ENCODE results near the gene CSNK1D.

The CSNK1D gene

DNA sequence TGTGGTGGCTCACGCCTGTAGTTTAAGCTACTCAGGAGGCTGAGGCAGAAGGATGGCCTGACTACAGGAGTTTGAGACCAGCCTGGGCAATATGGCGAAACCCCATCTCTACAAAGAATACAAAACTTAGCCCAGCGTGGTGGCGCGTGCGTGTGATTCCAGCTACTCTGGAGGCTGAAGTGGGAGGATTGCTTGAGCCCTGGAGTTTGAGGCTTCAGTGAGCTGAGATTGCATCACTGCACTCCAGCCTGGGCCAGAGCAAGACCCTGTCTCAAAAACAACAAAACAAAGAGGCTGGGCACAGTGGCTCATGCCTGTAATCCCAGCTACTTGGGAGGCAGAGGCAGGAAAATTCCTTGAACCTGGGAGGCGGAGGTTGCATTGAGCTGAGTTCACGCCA lies 7.0 kb upstream of the CSNK1D start:
- H3K4me3 ChIP-seq (ENCODE audit: low read length) = no peak overlapping the region
- no peak for DNase-seq (ENCODE audit: low read depth)
- TF ChIP-seq, protein P1, sequence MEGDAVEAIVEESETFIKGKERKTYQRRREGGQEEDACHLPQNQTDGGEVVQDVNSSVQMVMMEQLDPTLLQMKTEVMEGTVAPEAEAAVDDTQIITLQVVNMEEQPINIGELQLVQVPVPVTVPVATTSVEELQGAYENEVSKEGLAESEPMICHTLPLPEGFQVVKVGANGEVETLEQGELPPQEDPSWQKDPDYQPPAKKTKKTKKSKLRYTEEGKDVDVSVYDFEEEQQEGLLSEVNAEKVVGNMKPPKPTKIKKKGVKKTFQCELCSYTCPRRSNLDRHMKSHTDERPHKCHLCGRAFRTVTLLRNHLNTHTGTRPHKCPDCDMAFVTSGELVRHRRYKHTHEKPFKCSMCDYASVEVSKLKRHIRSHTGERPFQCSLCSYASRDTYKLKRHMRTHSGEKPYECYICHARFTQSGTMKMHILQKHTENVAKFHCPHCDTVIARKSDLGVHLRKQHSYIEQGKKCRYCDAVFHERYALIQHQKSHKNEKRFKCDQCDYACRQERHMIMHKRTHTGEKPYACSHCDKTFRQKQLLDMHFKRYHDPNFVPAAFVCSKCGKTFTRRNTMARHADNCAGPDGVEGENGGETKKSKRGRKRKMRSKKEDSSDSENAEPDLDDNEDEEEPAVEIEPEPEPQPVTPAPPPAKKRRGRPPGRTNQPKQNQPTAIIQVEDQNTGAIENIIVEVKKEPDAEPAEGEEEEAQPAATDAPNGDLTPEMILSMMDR (conservative IDR thresholded peaks at IDR 0.05; ENCODE audit: low read length) = no peak

DNA sequence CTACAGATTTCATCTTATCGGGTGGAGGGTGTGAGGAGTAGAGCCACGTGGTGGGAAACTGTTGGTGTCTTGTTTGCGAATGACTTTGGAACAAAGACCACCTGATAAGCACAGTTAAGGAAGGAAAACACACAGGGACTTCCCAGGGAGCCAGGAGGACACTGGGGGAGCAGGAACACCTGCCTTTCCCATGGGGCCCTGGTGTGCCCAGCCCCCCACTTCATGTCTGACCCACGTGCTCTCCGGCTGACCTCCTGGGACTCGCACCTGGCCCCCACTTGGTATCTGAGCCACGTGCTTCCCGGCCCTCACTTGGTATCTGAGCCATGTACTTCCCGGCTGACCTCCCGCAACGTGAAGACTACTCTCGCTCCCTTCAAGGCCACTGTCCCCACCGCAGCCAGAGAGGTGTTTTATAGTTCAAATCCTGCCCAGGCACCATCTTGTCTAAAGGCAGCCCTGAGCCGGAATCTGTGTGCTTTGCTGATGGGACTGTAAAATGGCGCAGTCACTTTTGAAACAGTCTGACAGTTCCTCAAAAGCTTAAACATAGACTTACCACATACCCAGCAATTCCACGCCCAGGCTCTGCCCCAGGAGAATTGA lies 5.4 kb upstream of the CSNK1D start:
- TF ChIP-seq, protein P1 (conservative IDR thresholded peaks at IDR 0.05; ENCODE audit: low read length) = no peak
- DNase-seq (ENCODE audit: low read depth) = no peak
- H3K4me3 ChIP-seq (ENCODE audit: low read length) = no peak overlapping the region

DNA sequence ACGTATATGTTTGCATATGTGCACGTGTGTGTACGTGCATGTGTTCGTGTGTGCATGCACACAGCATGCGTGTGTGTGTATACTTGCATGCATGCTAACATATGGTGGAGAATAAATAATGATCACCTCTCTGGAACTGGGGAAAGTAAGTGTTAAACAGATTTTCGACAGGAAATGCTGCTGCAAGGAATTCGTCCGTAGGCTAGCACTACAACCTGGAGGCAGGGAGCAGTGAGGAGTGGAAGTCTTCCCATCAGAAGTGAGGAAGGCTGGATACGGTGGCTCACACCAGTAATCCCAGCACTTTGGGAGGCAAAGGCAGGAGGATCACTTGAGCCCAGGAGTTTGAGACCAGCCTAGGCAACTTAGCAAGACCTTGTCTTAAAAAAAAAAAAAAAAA lies 4.8 kb upstream of the CSNK1D start:
- no peak overlapping the region for H3K4me3 ChIP-seq (ENCODE audit: low read length)
- no peak for DNase-seq (ENCODE audit: low read depth)
- TF ChIP-seq, protein P1 (conservative IDR thresholded peaks at IDR 0.05; ENCODE audit: low read length) = no peak

DNA sequence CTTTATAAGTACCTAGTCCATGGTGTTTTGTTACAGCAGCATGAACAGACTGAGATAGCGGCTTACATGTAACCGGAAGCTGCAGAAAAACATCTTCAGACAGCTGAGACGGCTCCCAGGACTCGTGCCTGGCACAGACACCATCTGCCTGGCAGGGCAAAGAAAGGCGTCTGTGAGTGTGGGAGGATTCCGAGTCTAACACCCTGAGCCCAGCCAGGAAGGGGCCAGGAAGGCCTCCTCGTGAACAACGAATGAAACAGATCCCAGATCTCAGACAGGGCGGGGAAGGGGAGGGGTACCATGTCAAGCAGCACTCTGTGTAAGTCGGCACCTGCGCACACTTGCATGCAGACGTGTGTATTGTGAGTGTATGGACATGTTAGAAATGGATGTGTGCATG lies 4.4 kb upstream of the CSNK1D start:
- TF ChIP-seq, protein P1 (conservative IDR thresholded peaks at IDR 0.05; ENCODE audit: low read length) = no peak
- H3K4me3 ChIP-seq (ENCODE audit: low read length) = no peak overlapping the region
- no peak for DNase-seq (ENCODE audit: low read depth)

DNA sequence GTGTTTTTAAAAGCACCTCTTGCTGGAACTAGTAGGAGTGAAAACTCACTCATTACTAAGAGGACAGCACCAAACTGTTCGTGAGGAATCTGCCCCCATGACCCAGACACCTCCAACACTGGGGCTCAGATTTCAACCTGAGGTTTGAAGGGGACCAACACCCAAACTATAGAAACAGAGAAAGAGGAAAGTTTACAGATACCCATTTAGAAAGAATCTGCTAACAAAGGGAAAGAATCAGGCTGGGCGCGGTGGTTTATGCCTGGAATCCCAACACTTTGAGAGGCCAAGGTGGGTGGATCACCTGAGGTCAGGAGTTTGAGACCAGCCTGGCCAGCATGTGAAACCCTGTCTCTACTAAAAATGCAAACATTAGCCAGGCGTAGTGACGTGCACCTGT lies 3.4 kb upstream of the CSNK1D start:
- no peak overlapping the region for H3K4me3 ChIP-seq (ENCODE audit: low read length)
- TF ChIP-seq, protein P1 (conservative IDR thresholded peaks at IDR 0.05; ENCODE audit: low read length) = no peak
- DNase-seq (ENCODE audit: low read depth) = no peak

DNA sequence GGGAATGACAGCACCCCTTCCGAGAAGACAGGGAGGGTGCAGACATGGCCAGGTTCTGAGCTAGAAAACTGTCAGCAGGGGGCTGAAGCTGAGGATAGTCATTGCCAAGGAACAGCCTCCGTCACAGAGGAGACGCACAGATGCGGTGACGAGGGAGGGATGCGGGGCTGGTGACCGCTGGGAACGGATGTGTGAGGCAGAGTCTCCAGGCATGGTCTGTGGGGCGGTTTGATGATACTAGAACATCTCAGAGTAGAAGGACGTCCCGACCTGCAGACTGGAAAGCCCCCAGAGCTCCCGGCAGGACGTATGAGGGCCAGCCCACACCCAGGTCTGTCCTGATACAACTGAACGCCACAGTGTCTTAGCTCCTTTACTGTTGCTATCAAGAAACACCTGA lies 1.8 kb upstream of the CSNK1D start:
- no peak for DNase-seq (ENCODE audit: low read depth)
- TF ChIP-seq, protein P1 (conservative IDR thresholded peaks at IDR 0.05; ENCODE audit: low read length) = no peak
- H3K4me3 ChIP-seq (ENCODE audit: low read length) = no peak overlapping the region

DNA sequence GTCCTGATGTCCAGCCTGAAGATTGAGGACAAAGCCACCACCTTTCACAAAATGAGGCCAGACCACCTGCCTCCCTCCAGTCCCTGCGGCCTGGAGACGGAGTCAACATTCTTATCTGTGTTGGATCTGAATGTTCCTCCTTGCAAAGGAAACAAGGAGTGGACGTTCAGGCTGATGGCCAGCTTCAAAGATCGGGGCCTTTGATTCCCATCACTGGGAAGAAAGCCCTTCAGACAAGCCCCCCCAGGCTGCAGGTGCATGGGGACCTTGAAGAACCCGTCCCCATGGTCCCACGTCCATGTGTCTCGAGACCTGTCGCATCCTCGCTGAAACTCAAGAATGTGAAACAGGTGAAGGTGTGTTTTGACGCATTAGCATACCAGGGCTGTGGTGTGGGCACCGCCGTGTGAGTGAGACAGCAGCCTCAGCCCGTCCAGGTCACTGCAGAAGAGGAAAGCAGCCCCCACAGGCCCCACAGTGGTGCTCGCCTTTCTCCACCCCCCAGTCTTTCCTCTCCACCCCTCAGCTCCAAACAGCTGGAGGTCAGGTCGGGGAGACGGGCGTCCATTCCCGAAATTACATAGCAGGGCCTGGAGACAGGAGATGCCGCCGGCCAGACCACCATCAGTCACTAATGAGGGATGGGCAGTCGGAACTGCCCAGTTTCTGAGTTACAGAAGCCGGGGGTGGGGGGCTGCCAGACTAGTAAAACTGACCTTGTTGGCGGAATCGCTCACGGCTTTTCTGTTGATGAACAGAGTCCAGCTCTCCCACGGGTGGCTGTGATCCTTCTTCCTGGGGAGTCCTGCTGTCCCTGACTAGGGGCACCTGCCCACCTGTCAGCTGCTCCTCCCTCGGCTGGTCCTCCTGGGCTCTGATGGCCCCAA lies 877 bp upstream of the CSNK1D start:
- H3K4me3 ChIP-seq (ENCODE audit: low read length) = peak overlapping the region; percentile 74
- TF ChIP-seq, protein P1 (conservative IDR thresholded peaks at IDR 0.05; ENCODE audit: low read length) = no peak
- DNase-seq (ENCODE audit: low read depth) = no peak

All from AG10803 (cell line).